22Rv1 (cell line): Measurements from ENCODE around the gene ACAN.

Experiments
- H3K27ac ChIP-seq: fragments of 450-650 bp; 2 replicates; pipeline ENCODE4 v1.5.1; 2017
- ZFX ChIP-seq: fragments of 450-650 bp; IDR thresholded peaks from 2 replicates; pipeline ENCODE4 v1.6.1; 2017; ENCODE audit warnings: antibody characterized with exemption, borderline replicate concordance
- TF ChIP-seq, protein P1 (sequence below): fragments of 450-650 bp; IDR thresholded peaks from 2 replicates; pipeline ENCODE4 v1.5.1; 2017; ENCODE audit warnings: mild to moderate bottlenecking

ACAN gene

DNA sequence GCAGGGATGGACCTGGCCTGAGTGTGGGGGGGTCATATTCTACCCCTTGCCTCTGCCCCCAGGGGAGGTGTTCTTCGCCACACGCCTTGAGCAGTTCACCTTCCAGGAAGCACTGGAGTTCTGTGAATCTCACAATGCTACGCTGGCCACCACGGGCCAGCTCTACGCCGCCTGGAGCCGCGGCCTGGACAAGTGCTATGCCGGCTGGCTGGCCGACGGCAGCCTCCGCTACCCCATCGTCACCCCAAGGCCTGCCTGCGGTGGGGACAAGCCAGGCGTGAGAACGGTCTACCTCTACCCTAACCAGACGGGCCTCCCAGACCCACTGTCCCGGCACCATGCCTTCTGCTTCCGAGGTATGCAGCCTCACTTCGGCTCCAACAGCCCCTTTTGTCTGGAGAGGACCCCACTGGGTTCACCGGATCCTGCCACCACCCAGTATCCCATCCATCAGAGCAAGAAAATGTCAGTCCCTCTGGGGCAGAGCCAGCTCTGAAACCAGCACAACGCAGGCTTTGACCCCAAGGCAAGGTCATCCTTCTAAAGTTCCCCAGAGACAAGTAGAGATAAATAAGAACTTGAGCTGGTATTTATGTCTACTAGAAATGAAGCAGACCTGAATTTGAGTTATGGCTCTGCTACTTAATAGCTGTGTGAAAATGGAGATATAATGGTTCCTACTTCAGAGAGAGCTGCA lies 46.3 kb downstream of the ACAN start:
- H3K27ac ChIP-seq, result no peak overlapping the region
- no peak for TF ChIP-seq ZFX
- TF ChIP-seq, protein P1, sequence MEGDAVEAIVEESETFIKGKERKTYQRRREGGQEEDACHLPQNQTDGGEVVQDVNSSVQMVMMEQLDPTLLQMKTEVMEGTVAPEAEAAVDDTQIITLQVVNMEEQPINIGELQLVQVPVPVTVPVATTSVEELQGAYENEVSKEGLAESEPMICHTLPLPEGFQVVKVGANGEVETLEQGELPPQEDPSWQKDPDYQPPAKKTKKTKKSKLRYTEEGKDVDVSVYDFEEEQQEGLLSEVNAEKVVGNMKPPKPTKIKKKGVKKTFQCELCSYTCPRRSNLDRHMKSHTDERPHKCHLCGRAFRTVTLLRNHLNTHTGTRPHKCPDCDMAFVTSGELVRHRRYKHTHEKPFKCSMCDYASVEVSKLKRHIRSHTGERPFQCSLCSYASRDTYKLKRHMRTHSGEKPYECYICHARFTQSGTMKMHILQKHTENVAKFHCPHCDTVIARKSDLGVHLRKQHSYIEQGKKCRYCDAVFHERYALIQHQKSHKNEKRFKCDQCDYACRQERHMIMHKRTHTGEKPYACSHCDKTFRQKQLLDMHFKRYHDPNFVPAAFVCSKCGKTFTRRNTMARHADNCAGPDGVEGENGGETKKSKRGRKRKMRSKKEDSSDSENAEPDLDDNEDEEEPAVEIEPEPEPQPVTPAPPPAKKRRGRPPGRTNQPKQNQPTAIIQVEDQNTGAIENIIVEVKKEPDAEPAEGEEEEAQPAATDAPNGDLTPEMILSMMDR, result no peak

DNA sequence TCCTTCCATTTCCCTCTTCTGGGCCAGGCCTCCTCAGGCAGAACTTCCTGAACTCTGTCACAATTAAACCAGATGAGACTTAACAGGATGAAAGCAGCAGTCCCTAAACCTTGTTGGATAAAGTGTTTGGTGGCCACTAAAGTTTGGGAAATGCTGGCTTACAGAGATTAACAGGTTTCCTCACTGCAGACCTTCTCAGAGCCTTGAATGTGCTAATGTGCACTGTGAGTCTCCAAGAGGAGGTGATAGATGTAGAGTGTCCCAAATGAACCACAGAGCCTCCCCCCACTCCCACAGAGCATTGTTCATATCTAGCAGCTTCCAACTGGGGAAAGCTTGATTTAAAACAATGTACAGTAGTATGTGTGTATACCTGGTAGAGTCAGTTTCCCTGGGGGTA lies 49.2 kb downstream of the ACAN start:
- H3K27ac ChIP-seq, result no peak overlapping the region
- TF ChIP-seq, protein P1, result no peak
- TF ChIP-seq ZFX, result no peak

DNA sequence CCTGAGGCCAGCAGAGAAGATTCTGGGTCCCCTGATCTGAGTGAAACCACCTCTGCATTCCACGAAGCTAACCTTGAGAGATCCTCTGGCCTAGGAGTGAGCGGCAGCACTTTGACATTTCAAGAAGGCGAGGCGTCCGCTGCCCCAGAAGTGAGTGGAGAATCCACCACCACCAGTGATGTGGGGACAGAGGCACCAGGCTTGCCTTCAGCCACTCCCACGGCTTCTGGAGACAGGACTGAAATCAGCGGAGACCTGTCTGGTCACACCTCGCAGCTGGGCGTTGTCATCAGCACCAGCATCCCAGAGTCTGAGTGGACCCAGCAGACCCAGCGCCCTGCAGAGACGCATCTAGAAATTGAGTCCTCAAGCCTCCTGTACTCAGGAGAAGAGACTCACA lies 55.7 kb downstream of the ACAN start:
- TF ChIP-seq, protein P1, result no peak
- no peak overlapping the region for H3K27ac ChIP-seq

DNA sequence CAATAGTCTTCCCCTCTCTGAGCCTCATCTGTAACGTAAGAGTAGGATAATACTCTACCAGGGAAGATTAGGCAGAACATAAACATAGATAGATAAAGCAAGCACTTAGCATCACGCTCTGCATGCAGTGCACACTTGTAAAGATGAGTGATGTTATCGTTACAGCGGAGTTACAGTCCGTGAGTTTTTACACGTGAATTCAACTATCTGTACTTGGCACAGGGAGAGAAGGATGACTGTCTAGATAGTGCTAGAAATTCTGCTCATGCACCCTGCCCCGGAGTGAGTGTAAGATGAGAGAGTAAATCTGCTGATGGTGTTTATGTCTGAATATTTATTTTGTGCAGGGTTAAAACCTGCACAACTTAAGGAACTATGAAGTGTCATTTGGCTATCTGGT lies 56.3 kb downstream of the ACAN start:
- TF ChIP-seq ZFX, result no peak
- TF ChIP-seq, protein P1, result no peak
- H3K27ac ChIP-seq, result no peak overlapping the region

DNA sequence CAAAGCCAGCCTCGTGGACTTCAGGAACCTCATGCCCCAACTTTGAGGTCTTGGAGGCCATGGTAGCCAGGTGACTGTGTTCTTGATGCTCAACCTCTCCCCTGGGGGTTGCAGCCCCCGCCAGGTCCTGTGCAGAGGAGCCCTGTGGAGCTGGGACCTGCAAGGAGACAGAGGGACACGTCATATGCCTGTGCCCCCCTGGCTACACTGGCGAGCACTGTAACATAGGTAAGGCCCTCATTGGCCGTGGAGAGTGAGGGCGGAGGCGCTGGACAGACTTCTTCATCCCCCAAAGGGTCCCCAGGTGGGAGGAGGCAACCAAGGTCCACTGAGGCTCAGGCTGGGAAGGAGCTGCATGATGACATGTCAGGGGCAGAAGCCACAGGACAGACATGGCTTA lies 57.0 kb downstream of the ACAN start:
- no peak overlapping the region for H3K27ac ChIP-seq
- no peak for TF ChIP-seq ZFX
- TF ChIP-seq, protein P1, result no peak

DNA sequence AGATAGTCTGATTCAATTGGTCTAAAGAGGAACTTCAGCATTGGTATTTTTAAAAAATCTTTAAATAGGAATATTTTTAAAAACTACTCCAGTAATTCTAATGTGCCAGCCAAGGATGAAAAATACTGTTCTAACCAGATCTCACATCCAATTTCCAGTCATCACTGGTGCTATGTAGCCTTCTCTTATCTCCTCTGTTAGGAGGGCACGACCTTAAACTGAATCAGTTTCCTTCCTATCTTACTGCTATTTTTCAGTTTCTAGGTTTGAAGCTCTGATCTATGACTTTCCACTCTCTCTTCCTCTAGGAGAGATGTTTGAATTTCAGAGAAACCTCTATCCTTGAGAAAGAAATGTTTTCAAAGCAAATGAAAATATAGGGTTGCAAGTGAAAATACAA lies 60.2 kb downstream of the ACAN start:
- no peak overlapping the region for H3K27ac ChIP-seq
- TF ChIP-seq, protein P1, result no peak
- TF ChIP-seq ZFX, result no peak

DNA sequence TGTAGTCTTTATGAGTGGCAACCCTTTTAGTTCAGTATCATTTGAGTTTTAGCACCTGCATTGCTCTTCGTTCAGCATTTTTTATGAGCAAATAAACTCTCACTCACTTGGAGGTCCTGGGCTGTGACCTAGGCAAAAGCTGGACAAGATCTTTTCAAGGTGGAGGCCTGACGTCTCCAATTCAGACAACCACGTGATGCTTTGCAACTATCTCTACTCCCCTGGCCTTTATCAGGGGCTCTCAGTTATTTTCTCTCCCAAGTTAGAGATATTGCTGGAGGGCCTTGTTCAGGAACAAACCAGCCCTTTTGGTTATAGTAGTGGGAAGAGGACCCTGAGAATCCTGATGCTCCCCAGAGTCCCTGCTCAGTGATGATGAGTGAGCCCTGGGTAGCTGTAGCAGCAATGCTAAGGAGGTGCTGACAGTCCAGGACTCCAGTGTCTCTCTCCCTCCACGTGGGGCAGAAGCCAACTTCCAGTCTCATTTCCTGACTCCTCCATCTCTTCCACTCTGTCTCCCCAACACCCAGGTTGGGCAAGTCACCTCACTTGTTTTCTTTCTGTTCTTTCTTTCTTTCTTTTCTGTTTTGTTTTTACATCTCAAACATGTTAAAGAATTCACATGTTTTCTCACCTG lies 61.7 kb downstream of the ACAN start:
- no peak overlapping the region for H3K27ac ChIP-seq
- TF ChIP-seq, protein P1, result no peak
- TF ChIP-seq ZFX, result no peak
